Uterus (tissue), 4 donors: ENCODE results near the gene SCAF4. TPM values are rescaled to one million over a fixed set of nuclear protein-coding genes. Genes with fewer than 3 reads are reported as not detected.

Source experiments
- DNase-seq, 2 donors: peaks; one replicate each; pipeline ENCODE4 v3.0.0-alpha.2; 2019 to 2020
- H3K27ac ChIP-seq, 2 donors: fragments of 200-600 bp; sonication (generic); 1 replicate in 1 of 2; 2 replicates in 1 of 2; pipeline ENCODE4 v1.5.1; 2016 to 2018
- H3K27me3 ChIP-seq, 2 donors: fragments of 200-600 bp; sonication (generic); one replicate each; pipeline ENCODE4 v1.5.1; 2018 to 2019; ENCODE audit warnings: control low read depth in 1 of 2
- H3K36me3 ChIP-seq, 2 donors: fragments of 200-600 bp; sonication (generic); one replicate each; pipeline ENCODE4 v1.5.1; 2019; ENCODE audit warnings: control low read depth in 1 of 2
- H3K4me1 ChIP-seq, 2 donors: fragments of 200-600 bp; sonication (generic); one replicate each; pipeline ENCODE4 v1.5.1; 2018 to 2019; ENCODE audit warnings: control low read depth in 1 of 2
- H3K4me3 ChIP-seq, 2 donors: fragments of 200-600 bp; sonication (generic); 1 replicate in 1 of 2; 2 replicates in 1 of 2; pipeline ENCODE4 v1.5.1; 2018 to 2019; ENCODE audit warnings: mild to moderate bottlenecking in 1 of 2
- H3K9me3 ChIP-seq, 2 donors: fragments of 200-600 bp; sonication (generic); one replicate each; pipeline ENCODE4 v1.5.1; 2019; ENCODE audit warnings: control low read depth in 1 of 2
- POLR2A ChIP-seq, 2 donors: fragments of 450-650 bp; IDR thresholded peaks; one replicate each; pipeline ENCODE4 v1.6.1; 2016; ENCODE audit warnings: antibody characterized with exemption in 2 of 2, mild to moderate bottlenecking in 1 of 2, moderate library complexity in 1 of 2
- intact Hi-C: fragments of 100-400 bp; cut with DNase I; formaldehyde crosslinking; loops from one replicate; pipeline ENCODE4 v1.15.1; 2023; ENCODE audit warnings: low total_unique reads
- total RNA-seq, 4 donors: library from RNA; depleted of rRNA in 3 of 4; stranded (reverse); fragments of >200 nt in 3 of 4; gene quantifications; one replicate each; pipeline versions ENCODE4 v1.1.0 to v1.2.4, GENCODE V29; 2014 to 2023
- TF ChIP-seq, protein P1 (sequence below), 4 experiments: fragments of 200-600 bp in 2 of 4; fragments of 450-650 bp in 2 of 4; sonication (generic) in 2 of 4; IDR thresholded peaks; one replicate each; pipeline ENCODE4 v1.5.1; 2016 to 2019; ENCODE audit warnings: antibody characterized with exemption in 4 of 4, mild to moderate bottlenecking in 2 of 4, moderate library complexity in 1 of 4
- donor health status: DM: yes; HTN: yes; CAD: no.

Gene SCAF4
- total RNA-seq, 4 donors from 2014 or later = 4.9 to 50.5 (median 13.4) TPM

DNA sequence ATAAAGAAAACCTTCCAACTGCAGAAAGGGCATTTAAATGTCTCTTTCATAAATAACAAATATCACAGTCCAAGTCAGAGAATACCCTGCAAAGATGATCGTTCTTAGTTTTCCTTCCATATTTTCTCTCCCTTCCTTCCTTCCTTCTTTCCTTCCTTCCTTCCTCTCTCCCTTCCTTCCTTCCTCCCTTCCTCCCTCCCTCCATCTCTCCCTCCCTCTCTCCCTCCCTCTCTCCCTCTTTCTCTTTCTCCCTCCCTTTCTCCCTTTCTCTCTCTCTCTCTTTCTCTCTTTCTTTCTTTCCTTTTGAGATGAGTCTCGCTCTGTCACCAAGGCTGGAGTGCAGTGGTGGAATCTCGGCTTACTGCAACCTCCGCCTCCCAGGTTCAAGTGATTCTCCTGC lies 29.0 kb upstream of the SCAF4 start:
- intact Hi-C loops = no loop called here

GRCh38 chr21:31756787-31757186 lies 24.9 kb upstream of the SCAF4 start:
- TF ChIP-seq, protein P1, sequence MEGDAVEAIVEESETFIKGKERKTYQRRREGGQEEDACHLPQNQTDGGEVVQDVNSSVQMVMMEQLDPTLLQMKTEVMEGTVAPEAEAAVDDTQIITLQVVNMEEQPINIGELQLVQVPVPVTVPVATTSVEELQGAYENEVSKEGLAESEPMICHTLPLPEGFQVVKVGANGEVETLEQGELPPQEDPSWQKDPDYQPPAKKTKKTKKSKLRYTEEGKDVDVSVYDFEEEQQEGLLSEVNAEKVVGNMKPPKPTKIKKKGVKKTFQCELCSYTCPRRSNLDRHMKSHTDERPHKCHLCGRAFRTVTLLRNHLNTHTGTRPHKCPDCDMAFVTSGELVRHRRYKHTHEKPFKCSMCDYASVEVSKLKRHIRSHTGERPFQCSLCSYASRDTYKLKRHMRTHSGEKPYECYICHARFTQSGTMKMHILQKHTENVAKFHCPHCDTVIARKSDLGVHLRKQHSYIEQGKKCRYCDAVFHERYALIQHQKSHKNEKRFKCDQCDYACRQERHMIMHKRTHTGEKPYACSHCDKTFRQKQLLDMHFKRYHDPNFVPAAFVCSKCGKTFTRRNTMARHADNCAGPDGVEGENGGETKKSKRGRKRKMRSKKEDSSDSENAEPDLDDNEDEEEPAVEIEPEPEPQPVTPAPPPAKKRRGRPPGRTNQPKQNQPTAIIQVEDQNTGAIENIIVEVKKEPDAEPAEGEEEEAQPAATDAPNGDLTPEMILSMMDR (IDR thresholded peaks at IDR 0.05) = no peak
- no peak for TF ChIP-seq POLR2A (IDR thresholded peaks at IDR 0.05)
- Histone ChIP-seq H3K27me3 (no peaks in the 10 kb centered on the region), H3K9me3 (no peaks in the 10 kb centered on the region), H3K4me1 (no peaks in the 10 kb centered on the region), H3K36me3 (no peaks in the 10 kb centered on the region), H3K27ac (no peak overlapping the region), H3K4me3 (no peak overlapping the region)
- no peak for DNase-seq
- intact Hi-C loops = no loop called here

More for the DNA sequence above, 29.0 kb upstream of the SCAF4 start:
- Histone ChIP-seq H3K27me3 (no peaks in the 10 kb centered on the region), H3K4me3 (no peak overlapping the region), H3K9me3 (no peaks in the 10 kb centered on the region), H3K4me1 (no peaks in the 10 kb centered on the region), H3K36me3 (no peaks in the 10 kb centered on the region), H3K27ac (no peak overlapping the region)
- no peak for TF ChIP-seq POLR2A (IDR thresholded peaks at IDR 0.05)
- TF ChIP-seq, protein P1 (IDR thresholded peaks at IDR 0.05) = no peak
- no peak for DNase-seq

- DNase-seq = no peak
Observed at GRCh38 chr21:31755027-31755426, 23.1 kb upstream of the SCAF4 start.

DNA sequence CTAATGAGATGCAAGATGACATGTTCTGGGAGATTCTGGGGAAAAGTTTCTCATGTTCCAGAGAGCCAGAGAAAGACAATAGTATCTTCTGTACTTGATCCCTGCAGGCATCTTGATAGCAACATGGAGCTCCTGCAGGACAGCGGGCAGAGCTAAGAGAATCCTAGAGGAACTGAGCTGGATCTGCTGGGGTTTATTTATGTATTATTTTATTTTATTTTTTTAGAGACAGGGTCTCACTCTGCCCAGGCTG lies 22.7 kb upstream of the SCAF4 start:
- DNase-seq = no peak
- TF ChIP-seq, protein P1 (IDR thresholded peaks at IDR 0.05) = no peak
- no peak for TF ChIP-seq POLR2A (IDR thresholded peaks at IDR 0.05)
- no peaks in the 10 kb centered on the region for H3K36me3 ChIP-seq

More at GRCh38 chr21:31755027-31755426, 23.1 kb upstream of the SCAF4 start:
- Histone ChIP-seq H3K27ac (no peak overlapping the region), H3K4me3 (no peak overlapping the region), H3K4me1 (no peaks in the 10 kb centered on the region), H3K27me3 (no peaks in the 10 kb centered on the region), H3K36me3 (no peaks in the 10 kb centered on the region), H3K9me3 (no peaks in the 10 kb centered on the region)
- intact Hi-C loops = no loop called here
- TF ChIP-seq, protein P1 (IDR thresholded peaks at IDR 0.05) = no peak
- TF ChIP-seq POLR2A (IDR thresholded peaks at IDR 0.05) = no peak

DNA sequence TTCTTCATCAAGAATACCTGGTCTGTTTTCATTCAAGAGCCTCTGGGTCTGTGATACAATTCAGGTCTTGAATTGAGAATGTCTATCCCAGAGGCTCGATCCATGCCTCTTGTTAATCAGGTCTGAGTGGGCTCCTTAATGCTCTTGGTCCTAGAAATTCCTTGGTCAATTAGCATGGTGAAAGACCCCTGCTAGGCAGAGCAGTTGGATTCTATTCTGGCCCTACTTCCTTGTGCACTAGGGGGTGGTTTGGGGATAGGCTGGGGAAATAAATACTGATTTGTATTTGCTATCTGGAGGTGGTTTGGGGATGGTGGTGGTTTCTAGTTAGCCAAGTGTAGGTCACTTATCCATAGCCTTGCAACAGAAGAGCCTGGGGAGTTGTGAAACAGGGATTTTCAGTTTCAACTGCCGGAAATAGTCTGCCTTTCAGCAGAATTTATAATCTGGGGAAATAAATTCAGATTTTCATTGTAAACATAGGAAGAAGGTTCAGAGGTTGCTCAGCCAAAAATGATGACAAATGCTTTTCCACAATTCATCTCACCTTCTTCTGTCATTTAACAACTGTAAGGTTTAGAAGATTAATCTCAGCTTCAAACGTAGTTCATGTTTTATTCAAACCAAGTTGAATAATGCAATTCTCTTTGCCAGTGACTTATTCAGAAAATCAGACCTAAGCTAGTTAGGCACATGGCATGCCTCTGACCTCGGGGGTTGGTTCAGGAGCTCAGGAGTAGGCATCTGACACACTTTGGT lies 22.2 kb upstream of the SCAF4 start:
- intact Hi-C loops = no loop called here
- no peaks in the 10 kb centered on the region for H3K36me3 ChIP-seq

More for the DNA sequence above, 22.7 kb upstream of the SCAF4 start:
- Histone ChIP-seq H3K4me1 (no peaks in the 10 kb centered on the region), H3K27ac (no peak overlapping the region), H3K27me3 (no peaks in the 10 kb centered on the region), H3K9me3 (no peaks in the 10 kb centered on the region), H3K4me3 (no peak overlapping the region)
- intact Hi-C loops = no loop called here

More for the DNA sequence above, 22.2 kb upstream of the SCAF4 start:
- Histone ChIP-seq H3K4me3 (no peak overlapping the region), H3K27me3 (no peaks in the 10 kb centered on the region), H3K9me3 (no peaks in the 10 kb centered on the region), H3K4me1 (no peaks in the 10 kb centered on the region), H3K27ac (no peak overlapping the region)
- DNase-seq = no peak
- TF ChIP-seq, protein P1 (IDR thresholded peaks at IDR 0.05) = no peak
- TF ChIP-seq POLR2A (IDR thresholded peaks at IDR 0.05) = no peak
